Epithelial cell of esophagus (primary cell): ENCODE results near the gene HLA-DMA.

Experiments
- DNase-seq: peaks from one replicate; pipeline ENCODE4 v3.0.0; 2010; ENCODE audit warnings: low read depth
- H3K4me3 ChIP-seq: 2 replicates; pipeline ENCODE4 v1.5.1; 2011; ENCODE audit warnings: mild to moderate bottlenecking, low read length, control low read depth
- CTCF ChIP-seq: IDR thresholded peaks from 2 replicates; pipeline ENCODE4 v1.5.1; 2011; ENCODE audit warnings: low read depth, mild to moderate bottlenecking, low read length, control low read depth, inconsistent platforms; ENCODE audit not compliant: insufficient read depth; ENCODE audit errors: missing control alignments

HLA-DMA gene

GRCh38 chr6:32953775-32954174 is 878 bp upstream of the HLA-DMA start:
- no peak for DNase-seq
- H3K4me3 ChIP-seq, result no peak overlapping the region
- no peak for TF ChIP-seq CTCF

GRCh38 chr6:32950449-32950848 is 2.4 kb downstream of the HLA-DMA start:
- DNase-seq, result no peak
- TF ChIP-seq CTCF, result no peak
- H3K4me3 ChIP-seq, result no peak overlapping the region

- TF ChIP-seq CTCF, result no peak
- DNase-seq, result no peak
- no peak overlapping the region for H3K4me3 ChIP-seq
Measured at GRCh38 chr6:32950010-32950409, 2.9 kb downstream of the HLA-DMA start.

GRCh38 chr6:32949113-32949512 is 3.8 kb downstream of the HLA-DMA start:
- H3K4me3 ChIP-seq, result no peak overlapping the region
- no peak for DNase-seq
- no peak for TF ChIP-seq CTCF

GRCh38 chr6:32947552-32948465 is 5.1 kb downstream of the HLA-DMA start:
- no peak overlapping the region for H3K4me3 ChIP-seq
- TF ChIP-seq CTCF, result peak; percentile 80
- peak; percentile 70 for DNase-seq

GRCh38 chr6:32946893-32947292 is 6.0 kb downstream of the HLA-DMA start:
- H3K4me3 ChIP-seq, result no peak overlapping the region
- no peak for TF ChIP-seq CTCF

GRCh38 chr6:32945953-32946352 is 6.9 kb downstream of the HLA-DMA start:
- no peak for TF ChIP-seq CTCF
- H3K4me3 ChIP-seq, result no peak overlapping the region
- DNase-seq, result no peak

More at GRCh38 chr6:32946893-32947292, 6.0 kb downstream of the HLA-DMA start:
- DNase-seq, result no peak
